ENCODE measurements around the gene RBP5.

GRCh38 chr12:7100239-7100638 is 28.4 kb downstream of the RBP5 start:
- TF ChIP-seq EZH2 (IDR thresholded peaks at IDR 0.05; ENCODE audit: low read length, missing control alignments) (no peak), CTCF (conservative IDR thresholded peaks at IDR 0.05 in 1 of 2, IDR thresholded peaks at IDR 0.05 in 1 of 2; ENCODE audit: low read depth in 1 of 2, low read length in 2 of 2) (no peak)

Data from fibroblast of lung (primary cell).